ENCODE data around the gene PPP1R14C. TPM values are rescaled to one million over a fixed set of nuclear protein-coding genes. Genes with fewer than 3 reads are reported as not detected.

PPP1R14C gene
- polyA plus RNA-seq, 1 donor (not counting 4 experiments of a cell fraction or from before 2014, with no cell fraction given), result 50.6 TPM

DNA sequence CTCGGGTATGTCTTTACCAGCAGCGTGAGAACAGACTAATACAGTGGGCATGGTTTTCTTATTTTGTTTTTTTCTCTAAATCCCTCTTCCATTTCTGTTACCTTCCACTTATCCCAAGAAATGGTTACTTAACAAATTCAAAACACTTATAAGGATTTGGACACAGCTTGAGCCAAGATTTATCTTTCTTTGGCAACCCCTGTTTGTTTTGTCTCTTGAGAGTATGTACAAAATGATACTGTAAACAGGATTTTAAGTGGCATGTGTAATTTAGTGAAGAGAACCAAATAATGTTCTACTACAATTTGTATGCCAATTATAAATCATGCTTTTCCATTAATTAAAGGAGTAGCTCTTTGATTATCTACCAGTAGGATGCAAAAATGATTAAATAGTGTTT lies 51.4 kb downstream of the PPP1R14C start:
- FAIRE-seq (no peak), DNase-seq (ENCODE audit: low read depth, low spot score) (no peak)
- Histone ChIP-seq H4K20me1 (ENCODE audit: control insufficient read depth, extremely low read depth, insufficient read depth, low read length) (no peaks in the 10 kb centered on the region), H3K4me3 (ENCODE audit: control insufficient read depth in 2 of 3, extremely low read depth in 1 of 3, insufficient read depth in 2 of 3, low read depth in 1 of 3, low read length in 3 of 3) (no peak overlapping the region), H3K9me1 (ENCODE audit: control insufficient read depth, extremely low read depth, insufficient read depth, low read length) (peaks cover 2% of the 10 kb centered on the region), H3K36me3 (ENCODE audit: control insufficient read depth in 2 of 2, extremely low read depth in 1 of 2, insufficient read depth in 2 of 2, low read length in 2 of 2) (peaks cover 0 to 6% of the 10 kb centered on the region in 2 experiments), H3K4me2 (ENCODE audit: control insufficient read depth, extremely low read depth, insufficient read depth, low read depth, low read length) (no peak overlapping the region), H3K27ac (ENCODE audit: control insufficient read depth, insufficient read depth, low read length) (no peak overlapping the region), H3K27me3 (ENCODE audit: control insufficient read depth, extremely low read depth, insufficient read depth, low read length) (no peaks in the 10 kb centered on the region), H2AFZ (ENCODE audit: control insufficient read depth, low read length) (no peak overlapping the region), H3K9ac (ENCODE audit: control insufficient read depth, extremely low read depth, insufficient read depth, low read length) (no peak overlapping the region), H3K4me1 (ENCODE audit: control insufficient read depth, extremely low read depth, insufficient read depth, low read length) (peaks cover 41% of the 10 kb centered on the region), H3K9me3 (ENCODE audit: control insufficient read depth, low read depth, low read length) (no peaks in the 10 kb centered on the region), H3K79me2 (ENCODE audit: control insufficient read depth, insufficient read depth, low read length) (peaks cover 60% of the 10 kb centered on the region)
- dilution Hi-C loops (cut with MboI; ENCODE audit: extremely low pct_ligation_motif_present, low sequenced_read_pairs), result no loop called here
- TF ChIP-seq CTCF (optimal IDR thresholded peaks at IDR 0.05 in 1 of 3, IDR thresholded peaks at IDR 0.05 in 1 of 3, conservative IDR thresholded peaks at IDR 0.05 in 1 of 3; ENCODE audit: extremely low read depth in 1 of 3, insufficient read depth in 2 of 3, low read length in 3 of 3) (no peak), EZH2 (IDR thresholded peaks at IDR 0.05; ENCODE audit: low read length) (no peak)

DNA sequence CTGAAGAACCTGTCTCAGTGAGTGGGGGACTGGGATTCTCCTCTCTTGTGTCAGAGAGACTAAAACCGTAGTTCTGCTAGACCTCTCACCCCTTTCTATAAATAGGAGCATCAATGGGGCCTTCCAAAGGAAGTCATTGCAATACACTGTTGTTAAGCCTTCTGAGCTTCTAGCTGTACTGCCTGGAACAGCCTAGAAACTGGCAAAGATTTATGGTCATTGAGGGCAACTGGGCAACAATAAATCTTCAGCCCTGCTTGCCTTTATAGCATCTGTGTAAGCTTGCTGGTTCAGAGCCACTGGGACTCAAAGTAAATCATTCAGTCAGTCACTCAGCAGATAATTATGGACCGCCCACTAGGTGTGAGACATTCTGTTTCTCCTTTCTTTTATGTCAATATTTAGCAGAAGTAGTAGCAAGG lies 53.2 kb downstream of the PPP1R14C start:
- Histone ChIP-seq H2AFZ (ENCODE audit: control insufficient read depth, low read length) (no peak overlapping the region), H3K27me3 (ENCODE audit: control insufficient read depth, extremely low read depth, insufficient read depth, low read length) (no peaks in the 10 kb centered on the region), H3K4me1 (ENCODE audit: control insufficient read depth, extremely low read depth, insufficient read depth, low read length) (peaks cover 43% of the 10 kb centered on the region), H3K9me3 (ENCODE audit: control insufficient read depth, low read depth, low read length) (no peaks in the 10 kb centered on the region), H3K9ac (ENCODE audit: control insufficient read depth, extremely low read depth, insufficient read depth, low read length) (no peak overlapping the region), H3K36me3 (ENCODE audit: control insufficient read depth in 2 of 2, extremely low read depth in 1 of 2, insufficient read depth in 2 of 2, low read length in 2 of 2) (peaks cover 0 to 4% of the 10 kb centered on the region in 2 experiments), H3K27ac (ENCODE audit: control insufficient read depth, insufficient read depth, low read length) (no peak overlapping the region), H3K9me1 (ENCODE audit: control insufficient read depth, extremely low read depth, insufficient read depth, low read length) (peaks cover 2% of the 10 kb centered on the region), H3K4me3 (ENCODE audit: control insufficient read depth in 2 of 3, extremely low read depth in 1 of 3, insufficient read depth in 2 of 3, low read depth in 1 of 3, low read length in 3 of 3) (no peak overlapping the region), H3K4me2 (ENCODE audit: control insufficient read depth, extremely low read depth, insufficient read depth, low read depth, low read length) (no peak overlapping the region), H4K20me1 (ENCODE audit: control insufficient read depth, extremely low read depth, insufficient read depth, low read length) (no peaks in the 10 kb centered on the region), H3K79me2 (ENCODE audit: control insufficient read depth, insufficient read depth, low read length) (peaks cover 55% of the 10 kb centered on the region)
- dilution Hi-C loops (cut with MboI; ENCODE audit: extremely low pct_ligation_motif_present, low sequenced_read_pairs), result no loop called here
- DNase-seq (ENCODE audit: low read depth, low spot score), result no peak
- TF ChIP-seq EZH2 (IDR thresholded peaks at IDR 0.05; ENCODE audit: low read length), result no peak
- TF ChIP-seq CTCF (optimal IDR thresholded peaks at IDR 0.05 in 1 of 3, IDR thresholded peaks at IDR 0.05 in 1 of 3, conservative IDR thresholded peaks at IDR 0.05 in 1 of 3; ENCODE audit: extremely low read depth in 1 of 3, insufficient read depth in 2 of 3, low read length in 3 of 3), result no peak
- no peak for FAIRE-seq

All from keratinocyte (primary cell).